ENCODE data around the gene IP6K3. TPM values are rescaled to one million over a fixed set of nuclear protein-coding genes. Genes with fewer than 3 reads are reported as not detected.

The IP6K3 gene
- total RNA-seq, 1 experiment from 2014 or later = not detected

- Histone ChIP-seq H3K4me3 (ENCODE audit: low read depth, low read length, poor library complexity, severe bottlenecking) (no peak overlapping the region), H3K36me3 (ENCODE audit: insufficient read depth, low read length, poor library complexity, severe bottlenecking) (peaks cover 43% of the 10 kb centered on the region), H3K4me1 (ENCODE audit: insufficient read depth, low read length, poor library complexity, severe bottlenecking) (peaks cover 31% of the 10 kb centered on the region), H3K27me3 (replicated peaks; ENCODE audit: insufficient read depth, low read depth, low read length, poor library complexity) (no peaks in the 10 kb centered on the region), H3K27ac (ENCODE audit: low read depth, low read length, poor library complexity, severe bottlenecking) (no peak overlapping the region), H3K9me3 (ENCODE audit: low read depth, low read length, poor library complexity, severe bottlenecking) (no peaks in the 10 kb centered on the region)
- TF ChIP-seq EZH2 (IDR thresholded peaks at IDR 0.05; ENCODE audit: borderline replicate concordance, low read depth, low read length, poor library complexity, severe bottlenecking) = no peak
- intact Hi-C loops (cut with micrococcal nuclease; ENCODE audit: unreplicated experiment) = no loop called here
- no TSS peak for BruUV-seq (replicated peaks)
- POLR2A ChIA-PET (ENCODE audit: low non-redundant PET) = no interaction called here
- CTCF ChIA-PET = no interaction called here
- DNase-seq (ENCODE audit: low spot score) = no peak
Observed at GRCh38 chr6:33691456-33692077, 55.1 kb downstream of the IP6K3 start.

DNA sequence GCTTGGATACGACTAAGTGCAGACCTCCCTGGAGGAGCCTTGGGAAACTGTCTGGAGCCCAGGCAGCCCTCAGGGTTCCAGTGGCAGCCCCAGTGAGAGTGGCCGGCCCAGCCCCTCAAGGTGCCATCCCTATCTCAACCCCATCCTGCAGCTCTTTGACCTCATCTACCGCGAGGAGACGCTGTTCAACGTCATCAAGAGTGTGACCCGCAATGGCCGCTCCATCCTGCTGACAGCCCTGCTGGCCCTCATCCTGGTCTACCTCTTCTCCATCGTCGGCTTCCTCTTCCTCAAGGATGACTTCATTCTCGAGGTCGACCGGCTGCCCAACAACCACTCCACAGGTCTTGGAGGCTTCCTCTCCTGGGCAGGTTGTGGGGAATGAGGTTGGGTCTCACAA is 55.9 kb downstream of the IP6K3 start:
- POLR2A ChIA-PET (ENCODE audit: low non-redundant PET) = no interaction called here
- Histone ChIP-seq H3K4me1 (ENCODE audit: insufficient read depth, low read length, poor library complexity, severe bottlenecking) (peaks cover 23% of the 10 kb centered on the region), H3K27ac (ENCODE audit: low read depth, low read length, poor library complexity, severe bottlenecking) (no peak overlapping the region), H3K27me3 (replicated peaks; ENCODE audit: insufficient read depth, low read depth, low read length, poor library complexity) (no peaks in the 10 kb centered on the region), H3K9me3 (ENCODE audit: low read depth, low read length, poor library complexity, severe bottlenecking) (no peaks in the 10 kb centered on the region), H3K4me3 (ENCODE audit: low read depth, low read length, poor library complexity, severe bottlenecking) (no peak overlapping the region), H3K36me3 (ENCODE audit: insufficient read depth, low read length, poor library complexity, severe bottlenecking) (peaks cover 40% of the 10 kb centered on the region)
- no TSS peak for BruUV-seq (replicated peaks)
- no peak for TF ChIP-seq EZH2 (IDR thresholded peaks at IDR 0.05; ENCODE audit: borderline replicate concordance, low read depth, low read length, poor library complexity, severe bottlenecking)
- TF ChIP-seq, protein P1, sequence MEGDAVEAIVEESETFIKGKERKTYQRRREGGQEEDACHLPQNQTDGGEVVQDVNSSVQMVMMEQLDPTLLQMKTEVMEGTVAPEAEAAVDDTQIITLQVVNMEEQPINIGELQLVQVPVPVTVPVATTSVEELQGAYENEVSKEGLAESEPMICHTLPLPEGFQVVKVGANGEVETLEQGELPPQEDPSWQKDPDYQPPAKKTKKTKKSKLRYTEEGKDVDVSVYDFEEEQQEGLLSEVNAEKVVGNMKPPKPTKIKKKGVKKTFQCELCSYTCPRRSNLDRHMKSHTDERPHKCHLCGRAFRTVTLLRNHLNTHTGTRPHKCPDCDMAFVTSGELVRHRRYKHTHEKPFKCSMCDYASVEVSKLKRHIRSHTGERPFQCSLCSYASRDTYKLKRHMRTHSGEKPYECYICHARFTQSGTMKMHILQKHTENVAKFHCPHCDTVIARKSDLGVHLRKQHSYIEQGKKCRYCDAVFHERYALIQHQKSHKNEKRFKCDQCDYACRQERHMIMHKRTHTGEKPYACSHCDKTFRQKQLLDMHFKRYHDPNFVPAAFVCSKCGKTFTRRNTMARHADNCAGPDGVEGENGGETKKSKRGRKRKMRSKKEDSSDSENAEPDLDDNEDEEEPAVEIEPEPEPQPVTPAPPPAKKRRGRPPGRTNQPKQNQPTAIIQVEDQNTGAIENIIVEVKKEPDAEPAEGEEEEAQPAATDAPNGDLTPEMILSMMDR (conservative IDR thresholded peaks at IDR 0.05; ENCODE audit: low read depth, low read length) = no peak
- intact Hi-C loops (cut with micrococcal nuclease; ENCODE audit: unreplicated experiment) = no loop called here
- DNase-seq (ENCODE audit: low spot score) = no peak
- CTCF ChIA-PET = no interaction called here

GRCh38 chr6:33689879-33690278 is 56.8 kb downstream of the IP6K3 start:
- Histone ChIP-seq H3K27ac (ENCODE audit: low read depth, low read length, poor library complexity, severe bottlenecking) (no peak overlapping the region), H3K4me1 (ENCODE audit: insufficient read depth, low read length, poor library complexity, severe bottlenecking) (peaks cover 14% of the 10 kb centered on the region), H3K4me3 (ENCODE audit: low read depth, low read length, poor library complexity, severe bottlenecking) (no peak overlapping the region), H3K9me3 (ENCODE audit: low read depth, low read length, poor library complexity, severe bottlenecking) (no peaks in the 10 kb centered on the region), H3K36me3 (ENCODE audit: insufficient read depth, low read length, poor library complexity, severe bottlenecking) (peaks cover 42% of the 10 kb centered on the region), H3K27me3 (replicated peaks; ENCODE audit: insufficient read depth, low read depth, low read length, poor library complexity) (no peaks in the 10 kb centered on the region)
- no TSS peak for BruUV-seq (replicated peaks)
- DNase-seq (ENCODE audit: low spot score) = no peak
- no peak for TF ChIP-seq EZH2 (IDR thresholded peaks at IDR 0.05; ENCODE audit: borderline replicate concordance, low read depth, low read length, poor library complexity, severe bottlenecking)
- TF ChIP-seq, protein P1 (conservative IDR thresholded peaks at IDR 0.05; ENCODE audit: low read depth, low read length) = no peak
- ChIA-PET POLR2A (ENCODE audit: low non-redundant PET) (no interaction called here), CTCF (no interaction called here)
- intact Hi-C loops (cut with micrococcal nuclease; ENCODE audit: unreplicated experiment) = no loop called here

- CTCF ChIA-PET = no interaction called here
- peaks cover 6% of the 10 kb centered on the region for H3K4me1 ChIP-seq (ENCODE audit: insufficient read depth, low read length, poor library complexity, severe bottlenecking)
- TF ChIP-seq, protein P1 (conservative IDR thresholded peaks at IDR 0.05; ENCODE audit: low read depth, low read length) = no peak
- no peak for TF ChIP-seq EZH2 (IDR thresholded peaks at IDR 0.05; ENCODE audit: borderline replicate concordance, low read depth, low read length, poor library complexity, severe bottlenecking)
- no TSS peak for BruUV-seq (replicated peaks)
- H3K27me3 ChIP-seq (replicated peaks; ENCODE audit: insufficient read depth, low read depth, low read length, poor library complexity) = no peaks in the 10 kb centered on the region
- DNase-seq (ENCODE audit: low spot score) = no peak
- no peaks in the 10 kb centered on the region for H3K9me3 ChIP-seq (ENCODE audit: low read depth, low read length, poor library complexity, severe bottlenecking)
- no peak overlapping the region for H3K4me3 ChIP-seq (ENCODE audit: low read depth, low read length, poor library complexity, severe bottlenecking)
- POLR2A ChIA-PET (ENCODE audit: low non-redundant PET) = no interaction called here
- H3K27ac ChIP-seq (ENCODE audit: low read depth, low read length, poor library complexity, severe bottlenecking) = no peak overlapping the region
- intact Hi-C loops (cut with micrococcal nuclease; ENCODE audit: unreplicated experiment) = no loop called here
- H3K36me3 ChIP-seq (ENCODE audit: insufficient read depth, low read length, poor library complexity, severe bottlenecking) = peaks cover 45% of the 10 kb centered on the region
Observed at GRCh38 chr6:33689148-33689494, 57.6 kb downstream of the IP6K3 start.
